ENCODE measurements around the gene EPC2. TPM values are rescaled to one million over a fixed set of nuclear protein-coding genes. Genes with fewer than 3 reads are reported as not detected.
A peak's percentile ranks its signal among the peaks of the same experiment; 100 is the strongest.

EPC2 gene
- total RNA-seq, 1 experiment from 2014 or later: 32.4 TPM

DNA sequence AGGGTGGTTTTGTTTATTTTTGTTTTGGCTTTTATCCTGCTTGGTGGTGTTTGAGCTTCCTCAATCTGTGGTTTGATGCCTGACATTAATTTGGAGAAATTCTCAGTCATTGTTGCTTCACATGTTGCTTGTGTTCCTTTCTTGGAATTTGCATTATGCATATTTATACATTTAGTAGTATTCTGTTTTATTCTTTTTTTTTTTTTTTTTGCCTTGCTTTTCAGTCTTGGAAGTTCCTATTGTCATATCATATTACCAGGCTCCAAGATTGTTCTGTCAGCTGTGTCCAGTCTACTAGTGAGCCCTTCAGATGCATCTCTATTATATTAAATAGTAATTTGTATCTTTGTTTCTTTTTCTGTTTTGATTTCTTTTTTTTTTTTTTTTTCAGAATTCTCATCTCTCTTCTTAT, 77.0 kb downstream of the EPC2 start:
- ChIA-PET POLR2A (ENCODE audit: low non-redundant PET) (no interaction called here), CTCF (no interaction called here)
- H3K4me3 ChIP-seq (ENCODE audit: low read depth, low read length, poor library complexity, severe bottlenecking): no peak overlapping the region
- H3K27ac ChIP-seq (ENCODE audit: low read depth, low read length, poor library complexity, severe bottlenecking): peak overlapping the region; percentile 46
- H3K36me3 ChIP-seq (ENCODE audit: insufficient read depth, low read length, poor library complexity, severe bottlenecking): no peaks in the 10 kb centered on the region
- peaks cover 21% of the 10 kb centered on the region for H3K4me1 ChIP-seq (ENCODE audit: insufficient read depth, low read length, poor library complexity, severe bottlenecking)
- H3K9me3 ChIP-seq (ENCODE audit: low read depth, low read length, poor library complexity, severe bottlenecking): peaks cover under 1% of the 10 kb centered on the region
- intact Hi-C loops (cut with micrococcal nuclease; ENCODE audit: unreplicated experiment): no loop called here
- BruUV-seq (replicated peaks): no TSS peak
- TF ChIP-seq, protein P1, sequence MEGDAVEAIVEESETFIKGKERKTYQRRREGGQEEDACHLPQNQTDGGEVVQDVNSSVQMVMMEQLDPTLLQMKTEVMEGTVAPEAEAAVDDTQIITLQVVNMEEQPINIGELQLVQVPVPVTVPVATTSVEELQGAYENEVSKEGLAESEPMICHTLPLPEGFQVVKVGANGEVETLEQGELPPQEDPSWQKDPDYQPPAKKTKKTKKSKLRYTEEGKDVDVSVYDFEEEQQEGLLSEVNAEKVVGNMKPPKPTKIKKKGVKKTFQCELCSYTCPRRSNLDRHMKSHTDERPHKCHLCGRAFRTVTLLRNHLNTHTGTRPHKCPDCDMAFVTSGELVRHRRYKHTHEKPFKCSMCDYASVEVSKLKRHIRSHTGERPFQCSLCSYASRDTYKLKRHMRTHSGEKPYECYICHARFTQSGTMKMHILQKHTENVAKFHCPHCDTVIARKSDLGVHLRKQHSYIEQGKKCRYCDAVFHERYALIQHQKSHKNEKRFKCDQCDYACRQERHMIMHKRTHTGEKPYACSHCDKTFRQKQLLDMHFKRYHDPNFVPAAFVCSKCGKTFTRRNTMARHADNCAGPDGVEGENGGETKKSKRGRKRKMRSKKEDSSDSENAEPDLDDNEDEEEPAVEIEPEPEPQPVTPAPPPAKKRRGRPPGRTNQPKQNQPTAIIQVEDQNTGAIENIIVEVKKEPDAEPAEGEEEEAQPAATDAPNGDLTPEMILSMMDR (conservative IDR thresholded peaks at IDR 0.05; ENCODE audit: low read depth, low read length): no peak
- no peak for TF ChIP-seq EZH2 (IDR thresholded peaks at IDR 0.05; ENCODE audit: borderline replicate concordance, low read depth, low read length, poor library complexity, severe bottlenecking)
- no peaks in the 10 kb centered on the region for H3K27me3 ChIP-seq (replicated peaks; ENCODE audit: insufficient read depth, low read depth, low read length, poor library complexity)
- no peak for DNase-seq (ENCODE audit: low spot score)

DNA sequence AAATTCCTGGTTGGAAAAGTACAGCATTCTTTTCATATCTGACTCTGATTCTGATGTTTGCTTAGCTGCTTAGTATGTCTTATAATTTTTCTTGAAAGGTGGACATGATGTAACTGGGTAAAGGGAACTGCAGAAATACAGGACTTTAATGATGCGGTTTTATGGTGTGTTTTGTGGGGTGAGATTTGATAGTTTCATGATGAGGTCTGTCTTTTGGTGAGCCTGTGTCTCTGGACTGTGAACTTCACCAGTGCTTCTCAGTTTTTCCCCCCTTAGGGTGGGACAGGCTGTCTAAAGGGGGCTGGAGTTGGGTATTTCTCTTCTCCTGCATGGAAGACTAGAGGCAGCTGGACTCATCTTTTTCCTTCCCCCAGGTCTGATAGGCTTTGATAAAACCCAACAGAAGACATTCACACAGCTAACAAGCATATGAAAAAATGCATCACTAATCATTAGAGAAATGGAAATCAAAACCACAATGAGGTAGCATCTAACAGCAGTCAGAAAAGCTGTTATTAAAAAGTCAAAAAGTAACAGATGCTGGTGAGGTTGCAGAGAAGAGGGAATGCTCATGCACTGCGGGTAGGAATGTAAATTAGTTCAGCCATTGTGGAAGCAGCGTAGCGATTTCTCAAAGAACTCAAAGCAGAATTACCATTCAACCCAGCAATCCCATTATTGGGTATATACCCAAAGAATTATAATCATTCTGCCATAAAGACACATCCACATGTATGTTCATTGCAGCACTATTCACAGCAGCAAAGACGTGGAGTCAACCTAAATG, 77.6 kb downstream of the EPC2 start:
- no peak for DNase-seq (ENCODE audit: low spot score)
- H3K36me3 ChIP-seq (ENCODE audit: insufficient read depth, low read length, poor library complexity, severe bottlenecking): no peaks in the 10 kb centered on the region
- H3K4me3 ChIP-seq (ENCODE audit: low read depth, low read length, poor library complexity, severe bottlenecking): no peak overlapping the region
- H3K9me3 ChIP-seq (ENCODE audit: low read depth, low read length, poor library complexity, severe bottlenecking): peaks cover 7% of the 10 kb centered on the region
- intact Hi-C loops (cut with micrococcal nuclease; ENCODE audit: unreplicated experiment): no loop called here
- BruUV-seq (replicated peaks): no TSS peak
- TF ChIP-seq, protein P1 (conservative IDR thresholded peaks at IDR 0.05; ENCODE audit: low read depth, low read length): no peak
- TF ChIP-seq EZH2 (IDR thresholded peaks at IDR 0.05; ENCODE audit: borderline replicate concordance, low read depth, low read length, poor library complexity, severe bottlenecking): no peak
- ChIA-PET CTCF (no interaction called here), POLR2A (ENCODE audit: low non-redundant PET) (no interaction called here)
- H3K27ac ChIP-seq (ENCODE audit: low read depth, low read length, poor library complexity, severe bottlenecking): no peak overlapping the region
- peaks cover 21% of the 10 kb centered on the region for H3K4me1 ChIP-seq (ENCODE audit: insufficient read depth, low read length, poor library complexity, severe bottlenecking)
- no peaks in the 10 kb centered on the region for H3K27me3 ChIP-seq (replicated peaks; ENCODE audit: insufficient read depth, low read depth, low read length, poor library complexity)

DNA sequence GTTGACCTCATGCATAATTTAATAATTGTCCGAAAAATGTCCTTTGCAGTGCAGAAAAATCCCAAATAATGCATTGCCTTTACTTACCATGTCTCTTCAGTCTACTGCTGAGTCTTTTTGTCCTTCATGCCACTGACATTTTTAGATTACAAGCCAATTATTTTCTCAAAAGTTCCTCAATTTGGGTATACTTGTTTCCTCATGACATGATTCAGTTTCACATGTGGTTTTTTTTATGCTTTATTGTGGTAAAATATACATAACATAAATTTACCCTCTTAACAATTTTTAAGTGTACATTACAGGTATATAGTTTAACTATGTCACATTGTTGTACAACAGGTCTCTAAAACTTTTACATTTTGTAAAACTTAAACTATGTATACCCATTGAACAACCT, 81.0 kb downstream of the EPC2 start:
- Histone ChIP-seq H3K9me3 (ENCODE audit: low read depth, low read length, poor library complexity, severe bottlenecking) (peaks cover 9% of the 10 kb centered on the region), H3K4me3 (ENCODE audit: low read depth, low read length, poor library complexity, severe bottlenecking) (no peak overlapping the region), H3K36me3 (ENCODE audit: insufficient read depth, low read length, poor library complexity, severe bottlenecking) (no peaks in the 10 kb centered on the region), H3K27me3 (replicated peaks; ENCODE audit: insufficient read depth, low read depth, low read length, poor library complexity) (no peaks in the 10 kb centered on the region), H3K4me1 (ENCODE audit: insufficient read depth, low read length, poor library complexity, severe bottlenecking) (peaks cover 15% of the 10 kb centered on the region), H3K27ac (ENCODE audit: low read depth, low read length, poor library complexity, severe bottlenecking) (no peak overlapping the region)
- no peak for TF ChIP-seq EZH2 (IDR thresholded peaks at IDR 0.05; ENCODE audit: borderline replicate concordance, low read depth, low read length, poor library complexity, severe bottlenecking)
- TF ChIP-seq, protein P1 (conservative IDR thresholded peaks at IDR 0.05; ENCODE audit: low read depth, low read length): no peak
- ChIA-PET POLR2A (ENCODE audit: low non-redundant PET) (no interaction called here), CTCF (no interaction called here)
- intact Hi-C loops (cut with micrococcal nuclease; ENCODE audit: unreplicated experiment): no loop called here
- no peak for DNase-seq (ENCODE audit: low spot score)
- BruUV-seq (replicated peaks): no TSS peak
